Occipital lobe (tissue), 2 donors: Measurements from ENCODE around the gene SIPA1L3. TPM values are rescaled to one million over a fixed set of nuclear protein-coding genes. Genes with fewer than 3 reads are reported as not detected.
A peak's percentile ranks its signal among the peaks of the same experiment; 100 is the strongest.

Experiments used
- DNase-seq: peaks from one replicate; lab custom pipeline; 2025; lab: John Stamatoyannopoulos, UW
- total RNA-seq: library from RNA; depleted of rRNA; stranded (reverse); fragments of >200 nt; gene quantifications from one replicate; pipeline ENCODE4 v1.2.3, GENCODE V29; 2014

Gene SIPA1L3
- total RNA-seq, 1 donor from 2014 or later, result 8.6 TPM

DNA sequence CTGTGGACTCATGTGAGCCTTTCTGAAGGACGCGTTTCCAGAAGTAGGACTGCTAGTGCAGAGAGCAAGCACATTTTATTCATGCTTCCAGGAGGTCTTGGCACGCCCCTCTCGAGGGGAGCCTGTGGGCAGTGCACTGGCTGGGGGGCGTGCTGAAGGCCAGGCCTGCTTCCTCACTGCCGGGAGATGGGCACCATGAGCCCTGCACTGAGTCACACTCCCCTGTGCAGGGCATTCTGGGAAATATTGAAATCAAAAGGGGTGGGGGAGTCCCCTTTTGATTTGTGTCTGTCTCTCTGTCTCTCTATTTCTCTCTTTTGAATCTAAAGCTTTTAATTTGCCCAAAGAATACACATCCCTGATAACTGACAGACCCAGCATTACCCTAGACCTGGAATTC lies 283.1 kb downstream of the SIPA1L3 start:
- no peak for DNase-seq

- no peak for DNase-seq
Observed at GRCh38 chr19:38190793-38191192, 283.8 kb downstream of the SIPA1L3 start.

DNA sequence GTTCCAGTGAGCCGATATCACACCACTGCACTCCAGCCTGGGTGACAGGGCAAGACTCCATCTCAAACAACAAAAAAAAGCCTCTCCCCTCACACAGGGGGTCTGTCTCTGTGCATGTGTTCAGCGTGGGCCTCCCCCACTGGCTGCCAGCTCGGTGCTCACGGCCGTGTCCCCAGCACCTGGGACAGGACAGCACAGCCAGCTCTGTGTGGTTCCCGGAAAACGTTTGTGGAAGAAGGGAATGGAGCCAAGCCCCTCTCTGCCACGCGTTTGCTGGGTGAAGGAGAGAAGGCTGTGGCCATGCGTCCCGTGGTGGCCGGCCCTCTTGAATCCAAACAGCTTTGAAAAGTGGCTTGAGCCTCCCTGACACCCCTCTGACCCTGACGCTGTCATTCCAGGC lies 284.7 kb downstream of the SIPA1L3 start:
- DNase-seq, result no peak

GRCh38 chr19:38193445-38193844 lies 286.4 kb downstream of the SIPA1L3 start:
- DNase-seq, result no peak

DNA sequence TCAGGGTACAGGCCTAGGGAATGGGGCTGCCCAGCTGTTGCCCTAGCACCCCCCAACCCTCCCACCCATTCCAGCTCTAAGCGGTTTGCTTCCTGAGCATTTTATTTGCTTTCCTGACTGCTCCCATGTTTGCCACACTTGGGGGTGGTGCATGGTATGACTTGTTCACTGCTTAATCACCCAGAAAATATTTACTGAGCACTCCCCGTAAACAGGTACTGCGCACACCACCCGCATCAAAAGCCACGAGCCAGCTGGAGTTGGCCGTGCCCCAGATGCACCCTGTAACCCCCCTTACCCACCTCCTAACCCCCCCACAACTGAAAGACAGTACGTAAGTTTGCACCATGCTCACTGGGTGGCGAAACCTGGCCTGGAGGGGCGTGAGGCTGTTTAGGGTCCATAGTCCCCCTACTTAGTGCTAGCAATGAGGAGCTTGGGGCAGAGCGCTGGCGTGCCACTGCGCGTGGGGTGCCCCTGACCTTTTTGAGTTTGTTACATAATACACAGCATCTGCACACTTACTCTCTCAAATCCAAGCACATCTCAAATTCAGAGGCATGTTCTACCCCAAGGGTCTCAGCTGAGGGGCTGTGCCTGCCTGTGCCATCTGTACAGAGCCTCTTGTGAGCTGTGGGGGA lies 287.2 kb downstream of the SIPA1L3 start:
- no peak for DNase-seq

- DNase-seq, result no peak
Observed at GRCh38 chr19:38195237-38195636, 288.2 kb downstream of the SIPA1L3 start.

DNA sequence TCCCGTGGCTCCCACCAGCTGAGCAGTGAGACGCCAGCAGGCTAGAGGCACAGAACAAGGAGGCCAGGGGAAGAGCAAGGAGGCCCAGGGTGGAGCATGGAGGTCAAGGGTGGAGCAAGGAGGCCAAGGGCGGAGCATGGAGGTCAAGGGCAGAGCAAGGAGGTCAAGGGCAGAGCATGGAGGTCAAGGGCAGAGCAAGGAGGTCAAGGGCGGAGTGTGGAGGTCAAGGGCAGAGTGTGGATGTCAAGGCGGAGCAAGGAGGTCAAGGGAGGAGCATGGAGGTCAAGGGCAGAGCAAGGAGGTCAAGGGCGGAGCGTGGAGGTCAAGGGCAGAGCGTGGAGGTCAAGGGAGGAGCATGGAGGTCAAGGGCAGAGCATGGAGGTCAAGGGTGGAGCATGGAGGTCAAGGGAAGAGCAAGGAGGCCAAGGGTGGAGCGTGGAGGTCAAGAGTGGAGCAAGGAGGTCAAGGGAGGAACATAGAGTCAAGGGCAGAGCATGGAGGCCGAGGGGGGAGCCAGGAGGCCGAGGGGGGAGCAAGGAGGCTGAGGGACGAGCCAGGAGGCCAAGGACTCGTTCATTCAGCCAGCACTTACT lies 289.3 kb downstream of the SIPA1L3 start:
- DNase-seq, result no peak

DNA sequence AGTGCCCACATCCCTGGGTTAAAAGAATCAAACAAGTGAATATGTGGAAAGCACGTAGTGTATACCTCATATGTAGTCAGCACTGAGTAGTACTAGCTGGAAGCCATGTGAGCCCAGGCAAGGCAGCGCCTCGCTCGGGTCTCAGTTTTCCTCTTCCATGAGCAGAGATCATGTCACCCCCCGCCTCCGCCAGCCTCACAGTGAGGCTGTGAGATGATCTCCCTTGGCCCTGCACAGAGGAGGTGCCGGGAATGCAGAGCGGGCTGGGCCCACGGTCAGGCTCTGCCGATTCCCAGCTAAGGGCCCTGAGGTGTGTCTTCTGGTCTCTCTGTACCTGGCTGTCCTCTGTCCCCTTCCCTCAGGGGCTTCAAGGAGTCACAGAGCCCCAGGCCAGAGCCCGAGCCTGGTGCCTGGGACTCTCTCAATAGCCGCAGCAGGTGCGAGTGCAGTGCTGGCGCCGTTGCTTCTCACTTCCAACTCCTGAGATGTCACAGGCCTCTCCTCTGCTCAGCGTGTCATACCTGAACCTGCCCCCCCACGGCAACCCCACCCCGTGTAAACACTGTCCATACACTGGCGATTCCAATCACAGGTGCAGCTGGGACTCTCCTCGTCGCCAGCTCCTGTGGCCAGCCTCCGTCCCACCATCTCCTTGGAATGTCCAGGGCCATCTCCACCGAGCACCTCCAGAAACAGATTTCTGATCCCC lies 290.1 kb downstream of the SIPA1L3 start:
- DNase-seq, result no peak

DNA sequence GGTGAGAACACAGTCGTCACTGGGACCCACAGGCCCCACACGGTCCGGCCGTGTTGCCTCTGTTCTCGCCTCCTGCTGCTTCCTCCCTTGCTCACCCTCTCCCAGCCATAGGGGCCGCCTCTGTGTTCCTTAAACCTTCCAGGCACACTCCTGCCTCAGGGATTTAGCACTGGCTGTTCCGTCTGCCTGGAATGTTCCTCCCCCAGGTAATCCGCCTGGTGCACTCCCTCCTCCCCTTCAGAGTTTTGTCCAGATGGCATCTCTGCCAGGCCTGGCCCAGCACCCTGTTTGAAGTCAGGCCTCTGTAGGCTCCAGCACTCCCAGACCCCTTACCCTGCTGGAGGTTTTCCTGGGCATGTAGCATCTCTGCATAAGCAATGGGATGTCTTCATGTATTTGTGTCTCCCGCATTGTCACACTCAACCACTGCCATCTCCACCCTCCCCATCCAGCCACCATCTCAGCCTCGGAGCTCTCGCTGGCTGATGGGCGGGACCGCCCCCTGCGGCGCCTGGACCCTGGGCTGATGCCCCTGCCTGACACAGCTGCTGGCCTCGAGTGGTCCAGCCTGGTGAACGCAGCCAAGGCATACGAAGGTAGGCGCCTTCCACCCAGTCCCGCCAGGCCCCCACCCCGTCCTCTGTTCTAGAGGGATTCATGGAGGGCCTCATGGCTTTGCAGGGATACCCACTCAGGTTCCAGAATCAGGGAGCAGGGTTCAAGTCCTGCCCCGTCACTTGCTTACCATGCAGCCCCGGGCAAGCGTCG lies 291.1 kb downstream of the SIPA1L3 start:
- no peak for DNase-seq

- no peak for DNase-seq
Observed at GRCh38 chr19:38199340-38199739, 292.3 kb downstream of the SIPA1L3 start.

DNA sequence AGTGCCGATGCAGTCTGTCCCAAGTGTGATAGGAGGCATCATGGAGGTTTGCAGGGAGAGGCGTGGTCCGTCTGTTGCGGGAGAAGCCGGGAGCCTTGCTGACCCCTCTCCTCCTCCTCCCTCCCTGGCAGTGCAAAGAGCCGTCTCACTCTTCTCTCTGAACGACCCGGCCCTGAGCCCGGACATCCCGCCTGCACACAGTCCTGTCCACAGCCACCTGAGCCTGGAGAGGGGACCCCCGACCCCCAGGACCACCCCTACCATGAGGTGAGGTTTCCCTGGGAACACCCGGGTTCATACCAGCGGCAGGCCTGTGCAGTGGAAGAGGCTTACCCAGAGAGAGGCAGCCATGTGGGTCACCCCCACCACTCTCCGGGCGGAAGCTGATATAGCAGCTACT lies 294.7 kb downstream of the SIPA1L3 start:
- no peak for DNase-seq

DNA sequence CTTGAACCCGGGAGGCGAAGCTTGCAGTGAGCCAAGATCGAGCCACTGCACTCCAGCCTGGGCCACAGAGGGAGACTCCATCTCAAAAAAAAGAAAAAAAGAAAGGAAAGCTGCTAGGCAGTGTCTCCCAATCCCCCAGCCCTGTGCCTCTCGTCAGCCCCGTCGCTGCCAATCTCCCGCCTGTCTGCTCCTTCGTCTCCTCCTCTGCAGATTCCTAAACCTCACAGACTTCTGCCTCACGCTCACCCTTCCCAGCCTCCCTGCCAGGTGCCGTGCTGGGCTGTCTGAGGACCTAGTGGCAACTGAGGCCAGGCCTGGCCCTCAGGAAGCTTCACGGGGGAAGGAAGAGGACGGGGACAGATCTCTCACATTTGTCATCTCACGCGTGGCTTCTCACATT lies 295.5 kb downstream of the SIPA1L3 start:
- DNase-seq, result no peak

- DNase-seq, result no peak
Observed at GRCh38 chr19:38203197-38203596, 296.2 kb downstream of the SIPA1L3 start.

DNA sequence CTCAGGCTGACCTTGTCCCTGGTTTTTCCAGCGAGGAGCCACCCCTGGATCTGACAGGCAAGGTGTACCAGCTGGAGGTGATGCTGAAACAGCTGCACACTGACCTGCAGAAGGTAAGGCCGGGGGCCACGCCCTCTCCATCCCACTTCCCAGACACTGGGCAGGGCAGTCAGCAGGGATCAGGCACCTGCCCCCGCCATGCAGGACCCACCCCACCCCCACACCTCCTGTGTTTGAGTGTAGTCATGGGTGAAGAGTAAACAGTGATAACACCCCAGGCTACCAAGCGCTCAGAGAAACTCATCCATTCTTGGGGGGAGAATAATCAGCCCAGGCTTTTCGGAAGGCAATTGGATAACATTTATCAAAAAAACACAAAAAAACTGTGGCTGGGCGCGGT lies 297.1 kb downstream of the SIPA1L3 start:
- no peak for DNase-seq

GRCh38 chr19:38204728-38205127 lies 297.7 kb downstream of the SIPA1L3 start:
- no peak for DNase-seq

- DNase-seq, result no peak
Observed at GRCh38 chr19:38206006-38206745, 299.2 kb downstream of the SIPA1L3 start.

DNA sequence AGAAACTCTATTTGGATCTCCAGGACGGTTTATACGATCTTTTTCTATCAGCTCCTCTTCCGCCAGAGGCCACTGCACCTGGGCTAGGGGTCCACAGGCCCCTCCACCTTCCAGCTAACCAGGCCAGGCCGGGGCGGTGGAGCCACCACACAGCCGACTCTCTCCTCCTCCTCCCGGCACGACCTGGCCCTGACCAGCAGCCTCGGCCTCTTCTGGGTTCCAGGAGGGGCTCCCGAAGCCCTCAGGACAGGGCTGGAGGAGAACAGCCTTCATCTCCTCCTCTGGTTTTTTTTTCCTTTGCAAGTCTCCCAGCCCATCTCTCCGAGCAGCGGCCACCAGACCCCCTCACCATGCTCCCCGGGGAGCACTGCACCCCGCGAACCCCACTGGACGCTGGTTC lies 299.9 kb downstream of the SIPA1L3 start:
- no peak for DNase-seq

GRCh38 chr19:38207543-38207942 lies 300.5 kb downstream of the SIPA1L3 start:
- no peak for DNase-seq

DNA sequence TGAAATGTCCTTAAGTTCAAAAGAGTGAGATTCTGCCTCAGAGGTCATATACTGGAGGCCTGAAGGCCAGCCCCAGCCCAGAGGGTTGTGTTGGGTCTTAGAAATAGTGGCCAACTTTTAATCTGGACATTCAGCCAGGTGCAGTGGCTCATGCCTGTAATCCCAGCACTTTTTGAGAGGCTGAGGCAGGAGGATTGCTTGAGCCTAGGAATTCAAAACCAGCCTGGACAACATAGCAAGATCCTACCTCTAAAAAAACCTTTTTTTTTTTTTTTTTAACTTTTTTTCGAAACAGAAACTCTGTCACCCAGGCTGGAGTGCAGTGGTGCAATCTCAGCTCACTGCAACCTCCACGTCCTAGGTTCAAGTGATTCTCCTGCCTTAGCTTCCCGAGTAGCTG lies 301.6 kb downstream of the SIPA1L3 start:
- DNase-seq, result no peak

DNA sequence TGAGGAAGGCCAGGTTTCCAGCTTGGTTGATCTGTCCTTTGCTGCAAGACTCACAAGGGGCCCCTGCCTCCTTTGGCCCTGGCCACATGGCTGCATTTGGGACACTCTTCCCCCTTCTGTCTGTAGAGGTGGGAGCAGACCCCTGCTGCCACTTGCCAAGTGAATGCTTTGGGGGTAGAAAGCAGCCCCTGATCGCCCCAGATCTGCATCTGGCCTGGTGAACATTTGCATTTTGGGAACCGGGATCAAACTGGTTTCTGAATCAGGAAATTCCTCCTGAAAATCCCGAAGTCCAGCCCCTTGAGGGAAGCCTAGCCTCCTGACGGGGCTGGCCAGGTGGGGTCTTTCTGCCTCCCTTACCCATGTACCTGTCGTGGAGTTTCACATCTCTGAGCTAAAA lies 302.1 kb downstream of the SIPA1L3 start:
- DNase-seq, result no peak

GRCh38 chr19:38209671-38210457 lies 302.9 kb downstream of the SIPA1L3 start:
- DNase-seq, result peak; percentile 79
